Karpas-422 (cell line): Measurements from ENCODE around the gene RGN. TPM values are rescaled to one million over a fixed set of nuclear protein-coding genes. Genes with fewer than 3 reads are reported as not detected.
"Not testable (repeated sequence)": the region's sequence is repeated elsewhere in the genome, so short reads cannot be mapped to it uniquely, and the experiment has no call there.

Source experiments
- DNase-seq: peaks from one replicate; pipeline ENCODE4 v3.0.0-alpha.2; 2015
- H2AFZ ChIP-seq: fragments of 200-600 bp; sonication (generic); 2 replicates; pipeline ENCODE4 v1.6.1; 2014; ENCODE audit warnings: antibody characterized with exemption, low read length, mixed read lengths
- H3K27ac ChIP-seq: fragments of 200-600 bp; sonication (generic); 2 replicates; pipeline ENCODE4 v1.5.1; 2014; ENCODE audit warnings: mild to moderate bottlenecking, low read length, moderate library complexity
- H3K27me3 ChIP-seq: fragments of 200-600 bp; sonication (generic); 2 replicates; pipeline ENCODE4 v1.6.1; 2014; ENCODE audit warnings: low read length, mixed read lengths
- H3K36me3 ChIP-seq: fragments of 200-600 bp; sonication (generic); 2 replicates; pipeline ENCODE4 v1.6.1; 2014; ENCODE audit warnings: low read length, mixed read lengths; ENCODE audit not compliant: insufficient read depth
- H3K4me1 ChIP-seq: fragments of 200-600 bp; sonication (generic); 2 replicates; pipeline ENCODE4 v1.6.1; 2014; ENCODE audit warnings: mild to moderate bottlenecking, low read length, mixed read lengths
- H3K4me2 ChIP-seq: fragments of 200-600 bp; sonication (generic); 2 replicates; pipeline ENCODE4 v1.6.1; 2014; ENCODE audit warnings: low read length, low read depth, mild to moderate bottlenecking; ENCODE audit not compliant: poor library complexity, severe bottlenecking
- H3K4me3 ChIP-seq: fragments of 200-600 bp; sonication (generic); 2 replicates; pipeline ENCODE4 v1.5.1; 2014; ENCODE audit warnings: mild to moderate bottlenecking, antibody characterized with exemption, low read length, mixed read lengths
- H3K79me2 ChIP-seq: fragments of 200-600 bp; sonication (generic); 2 replicates; pipeline ENCODE4 v1.6.1; 2014; ENCODE audit warnings: mild to moderate bottlenecking, low read length, mixed read lengths
- H3K9ac ChIP-seq: fragments of 200-600 bp; sonication (generic); 2 replicates; pipeline ENCODE4 v1.6.0; 2014; ENCODE audit warnings: low read length
- H3K9me2 ChIP-seq: fragments of 200-600 bp; sonication (generic), shearing (Covaris generic); replicated peaks from 2 replicates; pipeline ENCODE4 v1.6.0; 2014; ENCODE audit warnings: mild to moderate bottlenecking, low read length, moderate library complexity; ENCODE audit not compliant: insufficient read depth
- H3K9me3 ChIP-seq: fragments of 300-700, 200-600 bp; sonication (generic); 2 replicates; pipeline ENCODE4 v1.6.1; 2014; ENCODE audit warnings: low read length, mixed read lengths
- H4K20me1 ChIP-seq: fragments of 200-600 bp; sonication (generic); 2 replicates; pipeline ENCODE4 v1.6.1; 2014; ENCODE audit warnings: mild to moderate bottlenecking, antibody characterized with exemption, low read length, low read depth; ENCODE audit not compliant: insufficient read depth
- total RNA-seq: library from RNA; depleted of rRNA; stranded (reverse); fragments of >200 nt; shearing (Covaris generic); gene quantifications from 2 replicates; pipeline ENCODE4 v1.2.3, GENCODE V29; 2014; ENCODE audit warnings: low replicate concordance

RGN gene
- total RNA-seq, 1 experiment from 2014 or later = not detected

GRCh38 chrX:47101206-47101605 lies 23.0 kb downstream of the RGN start:
- Histone ChIP-seq H3K4me1 (no peaks in the 10 kb centered on the region), H3K4me2 (no peak overlapping the region), H3K9me3 (no peaks in the 10 kb centered on the region), H3K36me3 (no peaks in the 10 kb centered on the region), H3K9me2 (no peaks in the 10 kb centered on the region), H3K9ac (no peak overlapping the region), H3K27me3 (no peaks in the 10 kb centered on the region), H3K79me2 (no peaks in the 10 kb centered on the region), H3K27ac (no peak overlapping the region), H4K20me1 (no peaks in the 10 kb centered on the region), H2AFZ (no peak overlapping the region), H3K4me3 (no peak overlapping the region)
- DNase-seq = no peak

- not testable (repeated sequence) for H3K4me2 ChIP-seq, H4K20me1 ChIP-seq, H2AFZ ChIP-seq, H3K4me3 ChIP-seq, H3K4me1 ChIP-seq, H3K27me3 ChIP-seq, H3K36me3 ChIP-seq, DNase-seq, H3K9ac ChIP-seq, H3K9me2 ChIP-seq, H3K9me3 ChIP-seq, H3K27ac ChIP-seq, H3K79me2 ChIP-seq
Observed at GRCh38 chrX:47110936-47111615, 32.8 kb downstream of the RGN start.

- Histone ChIP-seq H2AFZ (no peak overlapping the region), H4K20me1 (no peaks in the 10 kb centered on the region), H3K4me2 (no peak overlapping the region), H3K27me3 (no peaks in the 10 kb centered on the region), H3K79me2 (no peaks in the 10 kb centered on the region), H3K9ac (no peak overlapping the region), H3K36me3 (no peaks in the 10 kb centered on the region), H3K4me3 (no peak overlapping the region), H3K9me2 (no peaks in the 10 kb centered on the region), H3K27ac (no peak overlapping the region), H3K9me3 (no peaks in the 10 kb centered on the region; the same call in 1 of the 2 replicates), H3K4me1 (no peaks in the 10 kb centered on the region)
- DNase-seq = no peak
Observed at GRCh38 chrX:47112316-47112954, 34.2 kb downstream of the RGN start.

GRCh38 chrX:47116551-47117110 lies 38.4 kb downstream of the RGN start:
- not testable (repeated sequence) for H2AFZ ChIP-seq, H3K27me3 ChIP-seq, H3K4me2 ChIP-seq, H3K79me2 ChIP-seq, H3K4me3 ChIP-seq, H3K9ac ChIP-seq, H3K27ac ChIP-seq, H4K20me1 ChIP-seq, H3K4me1 ChIP-seq, H3K9me3 ChIP-seq, H3K9me2 ChIP-seq, DNase-seq, H3K36me3 ChIP-seq

- not testable (repeated sequence) for DNase-seq, H3K4me3 ChIP-seq, H3K27me3 ChIP-seq, H3K9ac ChIP-seq, H3K27ac ChIP-seq, H4K20me1 ChIP-seq, H2AFZ ChIP-seq, H3K79me2 ChIP-seq, H3K4me1 ChIP-seq, H3K4me2 ChIP-seq, H3K9me3 ChIP-seq, H3K9me2 ChIP-seq, H3K36me3 ChIP-seq
Observed at GRCh38 chrX:47124466-47124865, 46.2 kb downstream of the RGN start.

GRCh38 chrX:47129157-47129898 lies 51.1 kb downstream of the RGN start:
- H2AFZ ChIP-seq = peak overlapping the region; percentile 87
- H3K9me3 ChIP-seq = no peaks in the 10 kb centered on the region
- H4K20me1 ChIP-seq = no peaks in the 10 kb centered on the region
- H3K36me3 ChIP-seq = no peaks in the 10 kb centered on the region
- peak overlapping the region; percentile 78 for H3K4me3 ChIP-seq
- H3K9ac ChIP-seq = peak overlapping the region; percentile 73
- H3K4me2 ChIP-seq = peak overlapping the region; percentile 70
- no peaks in the 10 kb centered on the region for H3K27me3 ChIP-seq
- H3K4me1 ChIP-seq = no peaks in the 10 kb centered on the region
- H3K79me2 ChIP-seq = 0 out of 2 replicates have a peak, but pooled peaks cover 7% of the 10 kb centered on the region
- H3K27ac ChIP-seq = peak overlapping the region; percentile 72
- no peaks in the 10 kb centered on the region for H3K9me2 ChIP-seq
- peak; percentile 96 for DNase-seq

GRCh38 chrX:47129899-47130358 lies 51.7 kb downstream of the RGN start:
- H3K4me3 ChIP-seq = peak overlapping the region; percentile 78
- H3K9ac ChIP-seq = peak overlapping the region; percentile 73
- H2AFZ ChIP-seq = no peak overlapping the region

GRCh38 chrX:47133493-47133892 lies 55.2 kb downstream of the RGN start:
- DNase-seq = no peak
- Histone ChIP-seq H4K20me1 (no peaks in the 10 kb centered on the region), H2AFZ (no peak overlapping the region), H3K27me3 (no peaks in the 10 kb centered on the region), H3K9me3 (no peaks in the 10 kb centered on the region), H3K27ac (no peak overlapping the region), H3K9ac (no peak overlapping the region), H3K4me1 (no peaks in the 10 kb centered on the region), H3K9me2 (no peaks in the 10 kb centered on the region), H3K79me2 (0 out of 2 replicates have a peak, but pooled peaks cover 7% of the 10 kb centered on the region), H3K36me3 (no peaks in the 10 kb centered on the region), H3K4me3 (no peak overlapping the region), H3K4me2 (no peak overlapping the region)

More at GRCh38 chrX:47129899-47130358, 51.7 kb downstream of the RGN start:
- no peaks in the 10 kb centered on the region for H3K4me1 ChIP-seq
- no peaks in the 10 kb centered on the region for H3K9me2 ChIP-seq
- 0 out of 2 replicates have a peak, but pooled peaks cover 7% of the 10 kb centered on the region for H3K79me2 ChIP-seq
- DNase-seq = no peak
- H3K4me2 ChIP-seq = peak overlapping the region; percentile 70
- no peaks in the 10 kb centered on the region for H3K9me3 ChIP-seq
- H3K27me3 ChIP-seq = no peaks in the 10 kb centered on the region
- H4K20me1 ChIP-seq = no peaks in the 10 kb centered on the region
- H3K36me3 ChIP-seq = no peaks in the 10 kb centered on the region
- no peak overlapping the region for H3K27ac ChIP-seq
